ENCODE results near the gene BOD1L1.

GRCh38 chr4:13527192-13527980, 100.1 kb downstream of the BOD1L1 start:
- TF ChIP-seq CTCF (IDR thresholded peaks at IDR 0.05) (no peak), EP300 (IDR thresholded peaks at IDR 0.05) (no peak), POLR2A (IDR thresholded peaks at IDR 0.05) (no peak)

All from upper lobe of left lung (tissue), 4 donors.